GM23338 (cell line): Measurements from ENCODE around the gene IL7R.

Experiments
- EZH2 ChIP-seq: fragments of 200-600 bp; sonication (generic); IDR thresholded peaks from one replicate; pipeline ENCODE4 v1.8.0; 2017; ENCODE audit warnings: antibody characterized with exemption, mild to moderate bottlenecking, low read depth; ENCODE audit not compliant: unreplicated experiment
- STAT1 ChIP-seq: IDR thresholded peaks from one replicate; pipeline ENCODE4 v1.6.1; 2016; ENCODE audit warnings: antibody characterized with exemption; ENCODE audit not compliant: unreplicated experiment
- ZNF114 ChIP-seq: fragments of 250-450 bp; sonication (Bioruptor Pico); IDR thresholded peaks from 2 replicates; pipeline ENCODE4 v1.5.0; 2020; ENCODE audit warnings: mild to moderate bottlenecking, moderate library complexity

- no peak for TF ChIP-seq EZH2
- TF ChIP-seq STAT1: no peak
- TF ChIP-seq ZNF114: no peak
Observed at GRCh38 chr5:35924950-35925722, 68.4 kb downstream of the IL7R start.
